MM.1S (cell line): ENCODE measurements around the gene PRSS38.

Experiments
- DNase-seq: peaks from one replicate; pipeline ENCODE4 v3.0.0-alpha.2; 2015
- H2AFZ ChIP-seq: fragments of 300-600 bp; sonication (generic); 2 replicates; pipeline ENCODE4 v1.6.0; 2016; ENCODE audit warnings: antibody characterized with exemption, low read length
- H3F3A ChIP-seq: fragments of 300-600 bp; sonication (generic); 2 replicates; pipeline ENCODE4 v1.6.1; 2016; ENCODE audit warnings: mild to moderate bottlenecking, antibody characterized with exemption, low read length, moderate library complexity, mixed read lengths; ENCODE audit not compliant: insufficient read depth
- H3K27ac ChIP-seq: fragments of 300-600 bp; sonication (generic); 2 replicates; pipeline ENCODE4 v1.5.1; 2016; ENCODE audit warnings: mild to moderate bottlenecking, low read length
- H3K27me3 ChIP-seq: fragments of 300-600 bp; sonication (generic); replicated peaks from 2 replicates; pipeline ENCODE4 v1.6.0; 2016; ENCODE audit warnings: low read length; ENCODE audit not compliant: insufficient read depth
- H3K36me3 ChIP-seq: fragments of 300-600 bp; sonication (generic); replicated peaks from 2 replicates; pipeline ENCODE4 v1.6.1; 2016; ENCODE audit warnings: mild to moderate bottlenecking, low read length, mixed read lengths; ENCODE audit not compliant: insufficient read depth
- H3K4me1 ChIP-seq: fragments of 300-600 bp; sonication (generic); 2 replicates; pipeline ENCODE4 v1.6.1; 2016; ENCODE audit warnings: low read length, mixed read lengths
- H3K4me2 ChIP-seq: fragments of 300-600 bp; sonication (generic); 2 replicates; pipeline ENCODE4 v1.6.0; 2016; ENCODE audit warnings: low read depth, low read length
- H3K4me3 ChIP-seq: fragments of 300-600 bp; sonication (generic); 2 replicates; pipeline ENCODE4 v1.5.1; 2016; ENCODE audit warnings: low read length, mixed read lengths
- H3K79me2 ChIP-seq: fragments of 300-600 bp; sonication (generic); 2 replicates; pipeline ENCODE4 v1.6.1; 2016; ENCODE audit warnings: mixed run types, low read length, mixed read lengths
- H3K9ac ChIP-seq: fragments of 300-600 bp; sonication (generic); 2 replicates; pipeline ENCODE4 v1.6.1; 2016; ENCODE audit warnings: low read length, mixed read lengths
- H3K9me2 ChIP-seq: fragments of 300-600 bp; sonication (generic); replicated peaks from 2 replicates; pipeline ENCODE4 v1.6.1; 2016; ENCODE audit warnings: mild to moderate bottlenecking, low read length, mixed read lengths; ENCODE audit not compliant: insufficient read depth
- H3K9me3 ChIP-seq: fragments of 300-600 bp; sonication (generic); replicated peaks from 2 replicates; pipeline ENCODE4 v1.6.1; 2016; ENCODE audit warnings: mild to moderate bottlenecking, low read length, mixed read lengths; ENCODE audit not compliant: insufficient read depth
- H4K20me1 ChIP-seq: fragments of 300-600 bp; sonication (generic); 2 replicates; pipeline ENCODE4 v1.6.1; 2016; ENCODE audit warnings: mild to moderate bottlenecking, low read length, moderate library complexity, mixed read lengths; ENCODE audit not compliant: insufficient read depth
- EZH2 ChIP-seq: fragments of 300-600 bp; sonication (generic); optimal IDR thresholded peaks from 2 replicates; pipeline ENCODE3; 2017; ENCODE audit warnings: low read depth, mild to moderate bottlenecking, antibody characterized with exemption, low read length, mixed read lengths
- EZH2phosphoT487 ChIP-seq: fragments of 300-600 bp; sonication (generic); IDR thresholded peaks from 2 replicates; pipeline ENCODE4 v1.6.1; 2018; ENCODE audit warnings: antibody characterized with exemption, low read length
- TF ChIP-seq, protein P1 (sequence below): fragments of 300-600 bp; sonication (generic); IDR thresholded peaks from 2 replicates; pipeline ENCODE4 v1.5.1; 2016; ENCODE audit warnings: antibody characterized with exemption, low read length, mixed read lengths

PRSS38 gene

DNA sequence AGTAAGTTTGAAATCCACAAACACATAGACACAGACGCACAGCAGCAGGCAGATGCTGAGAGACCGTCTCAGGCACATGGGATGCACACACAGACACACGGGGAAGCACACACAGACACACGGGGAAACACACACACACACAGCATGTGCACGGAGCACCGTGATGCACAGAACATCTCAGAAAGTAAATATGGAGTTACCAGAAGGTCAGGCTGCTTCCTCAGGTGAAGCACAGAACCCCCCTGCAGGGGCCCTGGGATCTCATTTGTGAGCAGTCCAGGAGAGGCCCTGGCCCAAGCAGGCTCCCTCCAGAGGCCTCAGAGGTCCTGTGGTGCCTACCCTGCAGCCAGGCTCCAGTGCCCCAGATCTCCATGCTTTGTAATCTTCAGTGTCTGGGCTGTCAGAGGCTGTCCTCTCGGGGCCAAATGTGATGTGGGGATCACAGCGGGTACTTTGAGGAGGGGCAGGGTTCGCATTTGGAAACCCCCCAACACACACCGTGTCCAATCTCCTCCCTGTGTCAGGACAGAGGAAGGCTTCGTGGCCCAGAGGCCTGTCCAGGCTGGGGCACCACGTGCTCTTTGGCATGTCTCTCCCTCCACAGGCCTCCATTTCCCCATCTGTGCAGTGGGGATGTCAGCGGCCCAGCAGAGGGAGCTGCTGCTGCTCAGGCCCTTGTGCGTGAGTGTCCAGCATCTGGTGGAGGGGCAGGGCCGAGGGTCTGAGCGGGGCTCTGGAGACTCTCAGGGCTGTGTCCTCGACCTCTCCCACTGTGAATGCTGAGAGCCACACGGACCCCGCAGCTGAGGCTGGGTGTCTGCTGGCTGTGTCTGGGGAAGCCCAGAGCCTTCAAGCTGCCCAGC is 23.0 kb upstream of the PRSS38 start:
- H3K4me3 ChIP-seq, result no peak overlapping the region
- H3F3A ChIP-seq, result no peaks in the 10 kb centered on the region
- H3K9me3 ChIP-seq, result no peaks in the 10 kb centered on the region
- H3K36me3 ChIP-seq, result no peaks in the 10 kb centered on the region
- no peaks in the 10 kb centered on the region for H3K4me1 ChIP-seq
- no peak overlapping the region for H2AFZ ChIP-seq
- no peaks in the 10 kb centered on the region for H3K9me2 ChIP-seq
- no peaks in the 10 kb centered on the region for H4K20me1 ChIP-seq
- H3K79me2 ChIP-seq, result no peaks in the 10 kb centered on the region
- DNase-seq, result no peak
- H3K27ac ChIP-seq, result no peak overlapping the region
- H3K4me2 ChIP-seq, result no peak overlapping the region
- no peak overlapping the region for H3K9ac ChIP-seq
- H3K27me3 ChIP-seq, result no peaks in the 10 kb centered on the region
- TF ChIP-seq EZH2phosphoT487 (no peak), EZH2 (no peak)
- TF ChIP-seq, protein P1, sequence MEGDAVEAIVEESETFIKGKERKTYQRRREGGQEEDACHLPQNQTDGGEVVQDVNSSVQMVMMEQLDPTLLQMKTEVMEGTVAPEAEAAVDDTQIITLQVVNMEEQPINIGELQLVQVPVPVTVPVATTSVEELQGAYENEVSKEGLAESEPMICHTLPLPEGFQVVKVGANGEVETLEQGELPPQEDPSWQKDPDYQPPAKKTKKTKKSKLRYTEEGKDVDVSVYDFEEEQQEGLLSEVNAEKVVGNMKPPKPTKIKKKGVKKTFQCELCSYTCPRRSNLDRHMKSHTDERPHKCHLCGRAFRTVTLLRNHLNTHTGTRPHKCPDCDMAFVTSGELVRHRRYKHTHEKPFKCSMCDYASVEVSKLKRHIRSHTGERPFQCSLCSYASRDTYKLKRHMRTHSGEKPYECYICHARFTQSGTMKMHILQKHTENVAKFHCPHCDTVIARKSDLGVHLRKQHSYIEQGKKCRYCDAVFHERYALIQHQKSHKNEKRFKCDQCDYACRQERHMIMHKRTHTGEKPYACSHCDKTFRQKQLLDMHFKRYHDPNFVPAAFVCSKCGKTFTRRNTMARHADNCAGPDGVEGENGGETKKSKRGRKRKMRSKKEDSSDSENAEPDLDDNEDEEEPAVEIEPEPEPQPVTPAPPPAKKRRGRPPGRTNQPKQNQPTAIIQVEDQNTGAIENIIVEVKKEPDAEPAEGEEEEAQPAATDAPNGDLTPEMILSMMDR, result no peak

DNA sequence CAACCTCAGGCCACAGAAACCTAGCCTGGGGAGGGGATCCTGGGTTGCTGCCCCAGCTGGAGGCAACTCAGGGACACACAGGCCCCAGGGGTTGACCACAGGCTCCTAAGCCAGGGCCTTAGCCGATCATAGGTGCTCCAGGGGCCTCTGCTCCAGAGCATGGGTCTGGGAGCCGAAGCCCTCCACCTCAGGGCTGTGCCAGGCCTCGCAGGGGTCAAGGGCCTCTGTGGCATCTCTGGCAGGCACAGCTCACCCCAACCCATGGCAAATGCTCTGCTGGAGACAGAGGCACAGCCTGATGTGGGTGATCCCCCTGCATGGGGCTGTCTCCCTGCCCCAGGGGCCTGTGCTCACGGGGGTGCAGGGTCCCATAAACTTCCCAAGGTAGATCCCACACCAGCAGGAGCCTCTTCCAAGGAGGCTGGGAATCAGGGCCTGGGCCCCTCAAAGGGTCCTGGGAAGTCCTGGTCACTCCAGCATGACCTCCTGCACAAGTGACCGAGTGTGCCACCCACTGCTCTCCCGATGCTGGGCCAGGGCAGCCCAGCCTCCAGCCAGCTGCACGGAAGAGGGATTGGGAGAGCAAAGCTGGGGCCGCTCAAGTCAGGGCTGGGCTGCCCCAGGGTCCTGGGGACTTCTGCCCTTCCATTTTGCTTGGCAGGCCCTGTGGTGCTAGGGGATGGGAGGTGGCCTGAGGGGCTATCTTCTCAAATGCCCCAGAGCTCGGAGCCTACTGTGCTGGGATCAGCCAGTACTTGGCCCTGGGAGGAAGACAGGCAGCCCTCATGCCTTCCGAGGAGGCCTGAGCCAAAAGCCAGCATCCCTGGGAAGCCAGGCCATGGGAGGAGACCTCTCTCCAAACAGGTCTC is 22.2 kb upstream of the PRSS38 start:
- no peak overlapping the region for H3K27ac ChIP-seq
- no peak overlapping the region for H3K9ac ChIP-seq
- no peaks in the 10 kb centered on the region for H3K4me1 ChIP-seq
- no peaks in the 10 kb centered on the region for H3F3A ChIP-seq
- no peaks in the 10 kb centered on the region for H3K79me2 ChIP-seq
- no peaks in the 10 kb centered on the region for H3K27me3 ChIP-seq
- no peak overlapping the region for H3K4me2 ChIP-seq
- no peaks in the 10 kb centered on the region for H3K36me3 ChIP-seq
- no peak for DNase-seq
- no peaks in the 10 kb centered on the region for H3K9me3 ChIP-seq
- H4K20me1 ChIP-seq, result no peaks in the 10 kb centered on the region
- no peak overlapping the region for H3K4me3 ChIP-seq
- no peak for TF ChIP-seq EZH2
- TF ChIP-seq, protein P1, result no peak
- no peak for TF ChIP-seq EZH2phosphoT487
- no peaks in the 10 kb centered on the region for H3K9me2 ChIP-seq
- H2AFZ ChIP-seq, result no peak overlapping the region

DNA sequence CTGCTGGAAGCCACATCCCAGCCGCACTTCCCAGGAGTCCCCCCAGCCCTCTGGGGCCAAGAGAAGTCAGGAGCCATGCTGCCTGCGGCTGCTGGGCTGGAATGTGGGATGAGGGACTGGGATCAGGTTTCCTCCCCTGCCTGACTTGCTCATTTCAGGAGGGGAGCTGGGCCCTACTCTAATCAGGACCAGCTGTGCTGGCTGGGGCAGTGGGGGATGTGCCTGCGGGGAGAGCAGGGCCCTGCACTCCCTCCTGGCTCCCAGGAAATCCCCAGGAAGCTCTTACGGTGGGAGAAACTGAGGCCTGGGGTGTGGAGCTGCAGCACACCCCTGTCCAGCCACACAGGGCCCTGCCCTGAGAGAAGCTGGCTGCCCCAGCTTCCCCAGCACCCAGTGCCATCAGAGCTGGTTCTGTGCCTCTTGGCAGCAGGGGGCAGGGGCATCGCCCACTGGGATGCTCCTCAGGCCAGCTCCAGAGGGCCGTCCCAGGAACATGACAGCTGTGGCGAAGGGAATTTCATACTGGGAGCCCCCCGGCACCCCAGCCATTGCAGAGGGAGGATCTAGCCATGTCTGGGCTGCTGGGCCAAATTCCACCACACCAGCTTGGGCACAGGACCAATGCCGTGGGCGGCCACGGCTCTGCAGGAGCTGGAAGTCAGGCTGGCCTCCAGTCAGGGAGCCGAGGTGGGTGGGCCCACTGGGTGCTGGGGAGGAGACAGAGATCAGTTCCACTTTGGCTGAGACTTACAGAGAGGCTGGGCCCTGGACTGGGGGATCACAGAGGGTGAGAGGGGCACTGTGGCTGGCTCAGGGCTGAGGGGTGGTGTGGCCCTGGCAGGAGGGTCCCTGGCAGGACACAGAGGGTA is 21.3 kb upstream of the PRSS38 start:
- no peaks in the 10 kb centered on the region for H3K4me1 ChIP-seq
- no peak overlapping the region for H3K4me2 ChIP-seq
- no peaks in the 10 kb centered on the region for H3K27me3 ChIP-seq
- no peaks in the 10 kb centered on the region for H4K20me1 ChIP-seq
- H3K9me2 ChIP-seq, result no peaks in the 10 kb centered on the region
- no peak overlapping the region for H2AFZ ChIP-seq
- H3K27ac ChIP-seq, result no peak overlapping the region
- no peak for TF ChIP-seq EZH2phosphoT487
- TF ChIP-seq, protein P1, result no peak
- no peak for TF ChIP-seq EZH2
- H3K79me2 ChIP-seq, result no peaks in the 10 kb centered on the region
- DNase-seq, result no peak
- H3K9ac ChIP-seq, result no peak overlapping the region
- no peak overlapping the region for H3K4me3 ChIP-seq
- no peaks in the 10 kb centered on the region for H3K9me3 ChIP-seq
- no peaks in the 10 kb centered on the region for H3K36me3 ChIP-seq
- H3F3A ChIP-seq, result no peaks in the 10 kb centered on the region
